DND-41 (cell line): ENCODE measurements around the gene EPB41L4B.

Experiments used
- EZH2 ChIP-seq: IDR thresholded peaks from 3 replicates; pipeline ENCODE4 v1.6.1; 2012; ENCODE audit warnings: borderline replicate concordance, low read depth, mild to moderate bottlenecking, moderate library complexity, low read length, inconsistent platforms; ENCODE audit not compliant: severe bottlenecking
- TF ChIP-seq, protein P1 (sequence below): IDR thresholded peaks from 2 replicates; pipeline ENCODE4 v1.5.1; 2012; ENCODE audit warnings: borderline replicate concordance, low read length, moderate library complexity, mild to moderate bottlenecking; ENCODE audit not compliant: poor library complexity, severe bottlenecking; ENCODE audit errors: extremely low read depth

DNA sequence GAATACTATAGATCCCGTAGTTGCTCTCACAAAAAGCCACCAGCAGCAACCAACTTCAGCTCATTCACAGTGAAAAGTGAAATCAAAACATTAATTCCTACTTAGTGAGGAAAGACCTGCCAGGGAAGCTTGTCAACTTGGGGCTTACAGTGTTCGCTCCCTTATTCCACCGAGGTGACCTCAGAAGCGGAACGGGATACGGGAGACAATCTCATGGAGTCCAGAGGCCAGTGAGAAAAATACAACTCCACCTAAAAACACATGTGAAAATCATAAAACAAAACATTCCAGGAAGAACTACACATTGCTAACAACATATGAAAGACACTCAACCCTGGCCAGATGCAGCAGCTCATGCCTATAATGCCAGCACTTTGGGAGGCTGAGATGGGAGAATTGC lies 11.6 kb downstream of the EPB41L4B start:
- TF ChIP-seq, protein P1, sequence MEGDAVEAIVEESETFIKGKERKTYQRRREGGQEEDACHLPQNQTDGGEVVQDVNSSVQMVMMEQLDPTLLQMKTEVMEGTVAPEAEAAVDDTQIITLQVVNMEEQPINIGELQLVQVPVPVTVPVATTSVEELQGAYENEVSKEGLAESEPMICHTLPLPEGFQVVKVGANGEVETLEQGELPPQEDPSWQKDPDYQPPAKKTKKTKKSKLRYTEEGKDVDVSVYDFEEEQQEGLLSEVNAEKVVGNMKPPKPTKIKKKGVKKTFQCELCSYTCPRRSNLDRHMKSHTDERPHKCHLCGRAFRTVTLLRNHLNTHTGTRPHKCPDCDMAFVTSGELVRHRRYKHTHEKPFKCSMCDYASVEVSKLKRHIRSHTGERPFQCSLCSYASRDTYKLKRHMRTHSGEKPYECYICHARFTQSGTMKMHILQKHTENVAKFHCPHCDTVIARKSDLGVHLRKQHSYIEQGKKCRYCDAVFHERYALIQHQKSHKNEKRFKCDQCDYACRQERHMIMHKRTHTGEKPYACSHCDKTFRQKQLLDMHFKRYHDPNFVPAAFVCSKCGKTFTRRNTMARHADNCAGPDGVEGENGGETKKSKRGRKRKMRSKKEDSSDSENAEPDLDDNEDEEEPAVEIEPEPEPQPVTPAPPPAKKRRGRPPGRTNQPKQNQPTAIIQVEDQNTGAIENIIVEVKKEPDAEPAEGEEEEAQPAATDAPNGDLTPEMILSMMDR, result no peak
- TF ChIP-seq EZH2, result no peak
